CD4-positive, CD25-positive, alpha-beta regulatory T cell (primary cell): Measurements from ENCODE around the gene WIPF1. TPM values are rescaled to one million over a fixed set of nuclear protein-coding genes. Genes with fewer than 3 reads are reported as not detected.
A peak's percentile ranks its signal among the peaks of the same experiment; 100 is the strongest.
"Not testable (repeated sequence)": the region's sequence is repeated elsewhere in the genome, so short reads cannot be mapped to it uniquely, and the experiment has no call there.

ENCODE experiments used
- ATAC-seq, 2 donors: fragments of 150-1000 bp; cut with Tn5 transposase; one replicate each; pipeline ENCODE4 v1.10.0; 2021; ENCODE audit warnings: low read depth in 2 of 2, moderate number of reproducible peaks in 2 of 2, moderate library complexity in 1 of 2
- DNase-seq, 3 donors: peaks; one replicate each; pipeline versions ENCODE4 v3.0.0 to v3.0.0-alpha.2; 2012 to 2022; ENCODE audit warnings: mixed read lengths in 1 of 3
- H3K27ac ChIP-seq: one replicate; pipeline ENCODE4 v1.7.0; 2013; ENCODE audit warnings: mild to moderate bottlenecking, low read length; ENCODE audit not compliant: insufficient read depth, poor library complexity, severe bottlenecking
- H3K27me3 ChIP-seq: one replicate; pipeline ENCODE4 v1.7.0; 2013; ENCODE audit warnings: low read length; ENCODE audit not compliant: control insufficient read depth, insufficient read depth
- H3K36me3 ChIP-seq: one replicate; pipeline ENCODE4 v1.7.0; 2013; ENCODE audit warnings: mild to moderate bottlenecking, low read length, moderate library complexity; ENCODE audit not compliant: control insufficient read depth, insufficient read depth
- H3K4me1 ChIP-seq: 2 replicates; pipeline ENCODE4 v1.7.0; 2013; ENCODE audit warnings: mild to moderate bottlenecking, low read length; ENCODE audit not compliant: insufficient read depth, control insufficient read depth, poor library complexity, severe bottlenecking
- H3K4me3 ChIP-seq: one replicate; pipeline ENCODE4 v1.7.0; 2013; ENCODE audit warnings: low read depth, mild to moderate bottlenecking, low read length, moderate library complexity
- H3K9me3 ChIP-seq, 2 experiments: 1 replicate in 1 of 2; 2 replicates in 1 of 2; pipeline ENCODE4 v1.7.0; 2013; ENCODE audit warnings: low read length in 2 of 2, mild to moderate bottlenecking in 1 of 2, moderate library complexity in 1 of 2; ENCODE audit not compliant: control insufficient read depth in 2 of 2
- H3K27ac Mint-ChIP-seq, 3 donors: one replicate each; pipeline ENCODE4 v1.8.0; 2020 to 2022; ENCODE audit warnings: mild to moderate bottlenecking in 3 of 3, mixed read lengths in 3 of 3, moderate library complexity in 2 of 3
- H3K27me3 Mint-ChIP-seq: one replicate; pipeline ENCODE4 v1.8.0; 2022; ENCODE audit warnings: mild to moderate bottlenecking, mixed read lengths
- H3K36me3 Mint-ChIP-seq: one replicate; pipeline ENCODE4 v1.8.0; 2020; ENCODE audit warnings: mixed read lengths
- H3K4me1 Mint-ChIP-seq, 4 donors: one replicate each; pipeline ENCODE4 v1.8.0; 2020 to 2022; ENCODE audit warnings: mixed read lengths in 4 of 4, mild to moderate bottlenecking in 1 of 4
- H3K4me3 Mint-ChIP-seq, 4 donors: one replicate each; pipeline ENCODE4 v1.8.0; 2020 to 2022; ENCODE audit warnings: mild to moderate bottlenecking in 4 of 4, mixed read lengths in 4 of 4, moderate library complexity in 3 of 4
- H3K9me3 Mint-ChIP-seq, 7 donors: one replicate each; pipeline ENCODE4 v1.8.0; 2020 to 2022; ENCODE audit warnings: mixed read lengths in 7 of 7, mild to moderate bottlenecking in 3 of 7, moderate library complexity in 2 of 7
- polyA plus RNA-seq, 4 donors: library from polyadenylated mRNA; unstranded; fragments of 300-500 nt; fragmentation: Illumina TruSeq; gene quantifications; one replicate each; pipeline ENCODE4 v1.2.3, GENCODE V29; 2021
- total RNA-seq: library from RNA; stranded (reverse); gene quantifications from one replicate; pipeline ENCODE4 v1.2.3, GENCODE V29; 2022

The WIPF1 gene
- total and polyA plus RNA-seq, 5 donors from 2014 or later = 95.5 to 473 (median 110) TPM

DNA sequence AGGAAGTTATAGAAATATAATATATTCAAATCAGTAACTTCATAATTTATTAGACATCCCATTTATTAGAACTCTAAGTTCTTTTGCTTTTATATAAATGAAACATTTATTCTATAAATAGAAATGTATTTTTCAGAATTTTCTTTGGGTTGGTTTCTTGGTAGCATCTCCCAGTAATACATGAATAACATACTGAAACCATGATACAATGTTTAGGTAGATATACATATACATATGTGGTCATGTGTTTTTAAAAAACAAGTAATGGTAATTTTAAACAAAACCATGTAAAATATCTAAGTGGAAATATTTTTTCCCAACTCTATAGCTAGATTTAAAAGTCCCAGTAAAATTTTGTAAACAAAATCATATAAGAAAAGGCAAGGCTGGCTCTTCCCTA is 36.9 kb downstream of the WIPF1 start:
- Mint-ChIP-seq H3K9me3 (no peaks in the 10 kb centered on the region), H3K4me3 (no peak overlapping the region), H3K36me3 (peaks cover 31% of the 10 kb centered on the region), H3K27ac (peak overlapping the region in 2 of 3 donors; percentile 42 to 81), H3K27me3 (no peaks in the 10 kb centered on the region), H3K4me1 (peaks cover 7 to 18% (median 12%) of the 10 kb centered on the region in 4 donors)
- Histone ChIP-seq H3K9me3 (no peaks in the 10 kb centered on the region), H3K4me1 (no peaks in the 10 kb centered on the region), H3K36me3 (peaks cover 78% of the 10 kb centered on the region), H3K4me3 (no peak overlapping the region), H3K27me3 (no peaks in the 10 kb centered on the region), H3K27ac (peak overlapping the region; percentile 16)
- DNase-seq (no peak), ATAC-seq (no peak)

- H3K9me3 Mint-ChIP-seq = no peaks in the 10 kb centered on the region
- Histone ChIP-seq H3K36me3 (peaks cover 31% of the 10 kb centered on the region), H3K9me3 (no peaks in the 10 kb centered on the region), H3K4me3 (no peak overlapping the region), H3K4me1 (peaks cover 29% of the 10 kb centered on the region), H3K27me3 (no peaks in the 10 kb centered on the region), H3K27ac (peak overlapping the region; percentile 78)
- H3K36me3 Mint-ChIP-seq = peaks cover 18% of the 10 kb centered on the region
- no peak for ATAC-seq
- peak overlapping the region; percentile 4 to 87 (median 87) for H3K27ac Mint-ChIP-seq
- H3K4me1 Mint-ChIP-seq = peaks cover 30 to 47% (median 34%) of the 10 kb centered on the region in 4 donors
- no peak overlapping the region for H3K4me3 Mint-ChIP-seq
- no peaks in the 10 kb centered on the region for H3K27me3 Mint-ChIP-seq
- no peak for DNase-seq
These were observed 41.6 kb downstream of the WIPF1 start for GRCh38 chr2:174555998-174556397.

GRCh38 chr2:174554529-174555150 is 43.0 kb downstream of the WIPF1 start:
- Mint-ChIP-seq H3K27ac (peak overlapping the region; percentile 75 to 89 (median 87)), H3K36me3 (peaks cover 12% of the 10 kb centered on the region), H3K4me1 (peaks cover 21 to 49% (median 34%) of the 10 kb centered on the region in 4 donors), H3K27me3 (no peaks in the 10 kb centered on the region), H3K4me3 (peak overlapping the region; percentile 18 to 61 (median 46)), H3K9me3 (no peaks in the 10 kb centered on the region)
- Histone ChIP-seq H3K27me3 (no peaks in the 10 kb centered on the region), H3K27ac (peak overlapping the region; percentile 78), H3K9me3 (no peaks in the 10 kb centered on the region), H3K36me3 (peaks cover 22% of the 10 kb centered on the region), H3K4me1 (peaks cover 29% of the 10 kb centered on the region), H3K4me3 (peak overlapping the region; percentile 49)
- DNase-seq (peak in 2 of 3 donors; percentile 27 to 44), ATAC-seq (peak; percentile 49 to 50)

- H3K4me3 Mint-ChIP-seq = peak overlapping the region in 3 of 4 donors; percentile 40 to 61 (median 51)
- H3K4me3 ChIP-seq = peak overlapping the region; percentile 49
- peaks cover 29% of the 10 kb centered on the region for H3K4me1 ChIP-seq
- peaks cover 15% of the 10 kb centered on the region for H3K36me3 ChIP-seq
- no peaks in the 10 kb centered on the region for H3K27me3 Mint-ChIP-seq
- DNase-seq = peak in 2 of 3 donors; percentile 26 to 54
- peak overlapping the region; percentile 75 to 89 (median 87) for H3K27ac Mint-ChIP-seq
- no peaks in the 10 kb centered on the region for H3K9me3 ChIP-seq
- no peaks in the 10 kb centered on the region for H3K9me3 Mint-ChIP-seq
- ATAC-seq = peak; percentile 45 to 52
- no peaks in the 10 kb centered on the region for H3K27me3 ChIP-seq
- H3K4me1 Mint-ChIP-seq = peaks cover 21 to 49% (median 35%) of the 10 kb centered on the region in 4 donors
- H3K36me3 Mint-ChIP-seq = peaks cover 9% of the 10 kb centered on the region
- H3K27ac ChIP-seq = peak overlapping the region; percentile 78
These were observed 43.7 kb downstream of the WIPF1 start for GRCh38 chr2:174553811-174554493.

DNA sequence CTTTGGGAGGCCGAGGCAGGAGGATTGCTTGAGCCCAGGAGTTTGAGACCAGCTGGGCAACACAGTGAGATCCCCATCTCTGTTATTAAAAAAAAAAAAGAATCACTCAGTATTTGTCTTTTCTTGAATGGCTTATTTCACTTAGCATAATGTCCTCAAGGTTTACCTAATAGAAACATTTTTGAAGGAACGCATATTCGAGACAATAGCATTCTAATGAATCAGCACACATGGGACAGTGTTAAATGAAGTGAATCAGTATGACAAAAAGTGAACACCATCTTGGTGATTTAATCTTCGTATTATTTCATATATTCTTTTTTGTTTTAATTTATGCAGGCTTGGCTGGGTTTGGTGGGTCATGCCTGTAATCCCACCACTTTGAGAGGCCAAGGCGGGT is 44.7 kb downstream of the WIPF1 start:
- H3K4me3 ChIP-seq = no peak overlapping the region
- H3K36me3 ChIP-seq = peaks cover 6% of the 10 kb centered on the region
- no peaks in the 10 kb centered on the region for H3K27me3 Mint-ChIP-seq
- H3K9me3 Mint-ChIP-seq = no peaks in the 10 kb centered on the region
- no peaks in the 10 kb centered on the region for H3K9me3 ChIP-seq
- no peaks in the 10 kb centered on the region for H3K27me3 ChIP-seq
- H3K36me3 Mint-ChIP-seq = peaks cover 9% of the 10 kb centered on the region
- H3K4me1 ChIP-seq = peaks cover 29% of the 10 kb centered on the region
- peak overlapping the region; percentile 71 to 86 (median 75) for H3K27ac Mint-ChIP-seq
- DNase-seq = no peak
- no peak for ATAC-seq
- H3K4me1 Mint-ChIP-seq = peaks cover 21 to 49% (median 35%) of the 10 kb centered on the region in 4 donors
- H3K27ac ChIP-seq = peak overlapping the region; percentile 37
- peak overlapping the region in 3 of 4 donors; percentile 21 to 55 (median 46) for H3K4me3 Mint-ChIP-seq

DNA sequence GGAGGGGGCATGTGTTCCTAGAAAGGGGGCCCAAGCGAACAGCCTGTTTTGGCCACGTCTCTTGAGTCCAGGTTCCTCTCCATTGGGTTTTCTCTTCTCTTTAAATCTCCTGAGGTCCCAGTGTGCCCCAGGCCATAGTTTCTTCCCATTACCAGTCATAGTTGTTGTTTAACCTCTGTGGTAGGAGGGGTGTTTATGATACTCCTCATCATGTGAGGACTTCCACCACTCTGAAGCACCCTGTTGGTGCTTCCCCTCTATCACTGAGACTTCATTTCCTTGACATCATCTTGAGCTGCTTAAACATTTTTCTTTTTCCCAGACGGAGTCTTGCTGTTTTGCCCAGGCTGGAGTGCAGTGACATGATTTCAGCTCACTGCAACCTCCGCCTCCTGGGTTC is 45.9 kb downstream of the WIPF1 start:
- peak overlapping the region in 1 of 3 donors; percentile 32 for H3K27ac Mint-ChIP-seq
- no peak for ATAC-seq
- H3K27me3 ChIP-seq = no peaks in the 10 kb centered on the region
- H3K4me3 Mint-ChIP-seq = no peak overlapping the region
- no peak overlapping the region for H3K4me3 ChIP-seq
- peaks cover 26 to 52% (median 34%) of the 10 kb centered on the region in 4 donors for H3K4me1 Mint-ChIP-seq
- H3K9me3 Mint-ChIP-seq = no peaks in the 10 kb centered on the region
- peaks cover 14% of the 10 kb centered on the region for H3K36me3 Mint-ChIP-seq
- H3K27me3 Mint-ChIP-seq = no peaks in the 10 kb centered on the region
- H3K9me3 ChIP-seq = no peaks in the 10 kb centered on the region
- H3K4me1 ChIP-seq = peaks cover 29% of the 10 kb centered on the region
- H3K36me3 ChIP-seq = peaks cover 3% of the 10 kb centered on the region
- no peak for DNase-seq
- no peak overlapping the region for H3K27ac ChIP-seq

DNA sequence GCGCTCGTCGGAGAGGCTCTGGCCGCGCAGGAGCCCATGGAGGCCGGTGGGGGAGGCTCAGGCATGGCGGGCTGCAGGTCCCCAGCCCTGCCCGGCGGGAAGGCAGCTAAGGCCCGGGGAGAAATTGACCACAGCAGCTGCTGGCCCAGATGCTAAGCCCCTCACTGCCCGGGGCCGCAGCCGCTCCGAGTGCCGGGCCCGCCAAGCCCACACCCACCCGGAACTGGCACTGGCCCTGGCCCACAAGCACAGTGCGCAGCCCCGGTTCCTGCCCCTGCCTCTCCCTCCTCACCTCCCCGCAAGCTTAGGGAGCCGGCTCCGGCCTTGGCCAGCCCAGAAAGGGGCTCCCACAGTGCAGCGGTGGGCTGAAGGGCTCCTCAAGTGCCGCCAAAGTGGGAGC is 49.0 kb downstream of the WIPF1 start:
- H3K4me3 ChIP-seq, H3K36me3 ChIP-seq, H3K27ac Mint-ChIP-seq, H3K27me3 ChIP-seq, H3K27me3 Mint-ChIP-seq, ATAC-seq, H3K4me3 Mint-ChIP-seq, DNase-seq, H3K9me3 Mint-ChIP-seq, H3K9me3 ChIP-seq, H3K27ac ChIP-seq: not testable (repeated sequence)
- Mint-ChIP-seq H3K4me1 (peaks cover 13 to 29% (median 19%) of the 10 kb centered on the region in 4 donors), H3K36me3 (peaks cover 14% of the 10 kb centered on the region)
- H3K4me1 ChIP-seq = peaks cover 14% of the 10 kb centered on the region
